ENCODE data around the gene VEPH1.

- TF ChIP-seq CTCF (IDR thresholded peaks at IDR 0.05) (no peak), POLR2A (IDR thresholded peaks at IDR 0.05) (no peak), POLR2AphosphoS5 (IDR thresholded peaks at IDR 0.05; ENCODE audit: insufficient read depth in 1 of 2, low read depth in 1 of 2) (no peak)
These were observed 147.9 kb downstream of the VEPH1 start for GRCh38 chr3:157355276-157355675.
